ENCODE results near the gene NFRKB. TPM values are rescaled to one million over a fixed set of nuclear protein-coding genes. Genes with fewer than 3 reads are reported as not detected.
"Not testable (repeated sequence)": the region's sequence is repeated elsewhere in the genome, so short reads cannot be mapped to it uniquely, and the experiment has no call there.

NFRKB gene
- total RNA-seq, 1 donor from 2014 or later, result 13.9 TPM

DNA sequence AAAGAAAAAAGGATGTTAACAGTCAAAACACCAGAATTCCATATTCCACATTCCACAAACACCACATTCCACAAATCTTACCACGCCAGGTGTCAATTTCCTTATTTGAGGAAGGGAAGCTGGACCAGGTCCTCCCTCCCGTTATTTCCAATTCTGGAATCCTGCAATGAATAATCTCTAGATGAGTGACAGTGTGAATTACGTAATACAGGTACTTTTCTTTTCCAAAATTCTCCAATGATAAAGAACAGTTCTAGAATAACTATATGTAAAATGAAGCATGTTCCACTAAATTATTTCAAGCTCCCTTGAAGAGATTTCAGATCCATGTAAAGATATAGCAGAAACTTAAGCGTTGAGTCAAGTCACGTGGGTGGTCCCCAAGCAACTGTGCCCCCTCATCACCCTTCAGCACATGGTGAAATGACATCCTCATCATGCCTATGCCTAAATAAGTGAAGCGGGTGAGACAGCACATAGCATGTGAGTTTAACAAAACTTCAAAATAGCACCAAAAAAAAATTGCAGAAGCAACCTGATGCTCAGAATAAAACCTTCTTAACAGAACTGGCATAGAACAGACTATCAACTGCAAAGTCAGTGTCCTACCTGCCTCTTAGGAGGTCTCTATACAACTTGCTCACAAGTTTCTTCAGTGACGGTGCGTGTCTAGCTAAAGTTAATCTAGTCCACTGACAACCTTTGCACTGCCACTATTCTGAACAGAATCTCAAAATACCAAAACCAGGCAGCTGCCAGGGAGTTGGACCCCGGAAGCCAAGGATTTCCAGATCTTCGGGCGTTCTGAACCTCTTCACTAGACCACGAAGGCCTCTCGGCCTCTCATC lies 876 bp downstream of the NFRKB start:
- peak; percentile 3 to 12 for DNase-seq (ENCODE audit: low read depth in 2 of 2)

DNA sequence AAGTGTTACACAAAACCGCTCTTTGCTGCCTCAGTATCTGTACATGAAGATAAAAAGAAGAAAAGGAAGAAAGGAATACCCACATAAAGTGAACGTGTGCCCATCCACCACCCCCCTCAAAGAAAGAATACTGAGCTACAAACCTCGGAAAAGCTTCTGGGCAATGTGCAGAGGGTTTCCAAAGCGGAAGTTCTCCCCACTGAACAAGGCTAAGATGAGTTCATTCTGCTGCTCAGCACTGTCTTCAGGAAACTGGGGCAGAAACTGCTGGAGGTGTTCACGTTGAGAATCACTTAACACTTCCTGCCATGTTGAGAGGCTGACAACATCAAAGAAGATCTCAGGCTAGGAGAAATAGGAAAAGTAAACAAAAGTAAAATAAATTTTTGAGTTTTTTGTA lies 6.9 kb downstream of the NFRKB start:
- peak in 1 of 2 donors; percentile 8 for DNase-seq (ENCODE audit: low read depth in 2 of 2)

GRCh38 chr11:129885381-129885780 lies 10.0 kb downstream of the NFRKB start:
- no peak for DNase-seq (ENCODE audit: low read depth in 2 of 2)

DNA sequence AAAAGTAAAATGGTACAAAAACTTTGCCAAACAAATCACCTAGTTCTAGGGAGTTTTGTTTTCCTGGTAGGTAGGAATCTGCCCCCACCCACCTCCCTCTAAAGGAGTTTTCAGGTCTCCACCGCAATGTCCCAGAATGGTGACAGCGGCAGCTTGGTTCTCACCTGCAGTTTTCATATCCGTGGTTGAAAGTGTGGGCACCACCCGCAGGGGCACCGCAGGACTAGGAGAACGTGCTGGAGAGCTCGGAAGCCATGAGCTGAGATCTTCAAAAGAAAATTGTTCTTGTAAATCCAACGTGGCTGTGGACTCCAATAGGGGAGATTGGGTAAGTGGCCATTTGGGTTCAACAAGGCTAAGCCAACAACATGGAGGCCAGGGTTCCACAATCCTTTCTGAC lies 10.8 kb downstream of the NFRKB start:
- DNase-seq (ENCODE audit: low read depth in 2 of 2), result no peak

- peak; percentile 46 to 57 for DNase-seq (ENCODE audit: low read depth in 2 of 2)
Observed at GRCh38 chr11:129881570-129882170, 13.7 kb downstream of the NFRKB start.

DNA sequence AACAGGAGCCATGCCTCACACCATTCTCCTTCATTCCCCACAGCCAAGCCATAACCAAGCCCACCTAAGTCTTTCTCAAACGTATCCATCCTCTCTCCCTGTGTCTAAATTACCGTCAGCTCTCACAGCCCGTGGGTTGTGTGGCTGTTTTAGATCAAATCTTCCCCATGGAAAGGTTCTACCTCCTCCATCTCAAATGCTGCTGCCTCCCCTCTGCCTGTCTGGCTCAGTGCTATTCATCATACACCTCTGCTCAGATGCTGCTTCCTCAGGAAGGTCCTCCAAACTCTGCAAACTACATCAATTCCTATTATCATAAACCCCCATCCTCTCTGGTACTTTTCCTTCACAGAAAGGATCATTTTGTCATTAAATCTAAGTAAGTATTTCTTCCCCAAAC lies 15.1 kb downstream of the NFRKB start:
- no peak for DNase-seq (ENCODE audit: low read depth in 2 of 2)

DNA sequence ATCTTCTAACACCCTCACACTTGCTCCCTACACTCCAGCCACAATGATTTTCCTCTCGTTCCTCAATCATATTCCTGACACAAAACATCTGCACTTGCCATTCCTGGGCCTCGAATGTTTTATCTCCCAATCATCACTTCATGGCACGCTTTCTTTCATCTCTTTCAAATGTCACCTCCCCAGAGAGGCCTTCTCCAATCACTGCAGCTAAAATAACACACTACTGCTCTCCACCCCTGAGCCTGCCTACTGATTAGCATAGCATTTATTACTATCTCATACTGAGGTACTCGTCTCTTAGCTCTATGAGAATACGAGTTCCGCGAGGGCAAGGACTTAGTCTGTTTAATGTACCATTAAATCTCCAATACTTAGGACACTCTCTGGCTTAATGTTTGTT lies 23.5 kb downstream of the NFRKB start:
- no peak for DNase-seq (ENCODE audit: low read depth in 2 of 2)

- DNase-seq (ENCODE audit: low read depth in 2 of 2), result not testable (repeated sequence)
Observed at GRCh38 chr11:129868626-129869025, 26.8 kb downstream of the NFRKB start.

- no peak for DNase-seq (ENCODE audit: low read depth in 2 of 2)
Observed at GRCh38 chr11:129866311-129866710, 29.1 kb downstream of the NFRKB start.

- no peak for DNase-seq (ENCODE audit: low read depth in 2 of 2)
Observed at GRCh38 chr11:129865701-129866100, 29.7 kb downstream of the NFRKB start.

GRCh38 chr11:129864811-129865210 lies 30.6 kb downstream of the NFRKB start:
- no peak for DNase-seq (ENCODE audit: low read depth in 2 of 2)

DNA sequence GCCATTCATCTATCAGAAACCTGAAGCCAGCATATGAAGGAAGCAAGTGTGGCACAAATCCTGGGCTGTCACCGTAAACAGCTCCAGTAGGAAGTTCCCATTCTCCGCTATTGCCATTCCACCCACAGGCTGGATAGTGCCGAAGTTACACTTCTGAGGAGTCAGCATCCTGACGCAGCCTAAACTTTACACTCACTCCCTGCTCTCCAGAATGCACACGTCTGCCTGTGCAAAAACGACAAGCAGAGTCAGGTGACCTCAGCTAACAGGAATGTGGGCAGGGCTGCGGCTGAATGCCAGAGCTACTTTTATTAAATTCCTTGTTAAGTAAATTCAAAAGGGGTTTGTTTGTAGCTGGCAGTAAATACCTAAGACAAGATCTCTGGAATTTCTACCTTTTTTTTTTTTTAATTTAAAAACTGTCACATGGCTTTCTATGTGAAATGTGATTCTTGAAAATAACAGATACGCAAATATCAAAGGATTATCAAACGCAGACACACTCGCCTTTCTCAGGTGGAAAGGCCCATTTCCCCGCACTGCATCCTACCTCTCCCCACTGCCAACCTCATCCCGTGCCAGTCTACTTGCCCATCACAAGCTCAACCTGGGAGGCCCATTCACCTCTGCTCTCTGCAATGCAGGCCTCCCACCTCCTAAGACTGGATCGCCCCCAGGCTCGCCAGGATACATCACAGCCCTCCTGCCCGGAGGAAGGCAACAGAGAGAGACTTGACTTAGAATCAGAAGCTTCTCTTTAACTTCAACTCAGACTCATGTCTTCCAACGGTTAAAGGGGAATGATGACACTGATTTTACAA lies 33.5 kb downstream of the NFRKB start:
- DNase-seq (ENCODE audit: low read depth in 2 of 2), result peak; percentile 84 to 88

DNA sequence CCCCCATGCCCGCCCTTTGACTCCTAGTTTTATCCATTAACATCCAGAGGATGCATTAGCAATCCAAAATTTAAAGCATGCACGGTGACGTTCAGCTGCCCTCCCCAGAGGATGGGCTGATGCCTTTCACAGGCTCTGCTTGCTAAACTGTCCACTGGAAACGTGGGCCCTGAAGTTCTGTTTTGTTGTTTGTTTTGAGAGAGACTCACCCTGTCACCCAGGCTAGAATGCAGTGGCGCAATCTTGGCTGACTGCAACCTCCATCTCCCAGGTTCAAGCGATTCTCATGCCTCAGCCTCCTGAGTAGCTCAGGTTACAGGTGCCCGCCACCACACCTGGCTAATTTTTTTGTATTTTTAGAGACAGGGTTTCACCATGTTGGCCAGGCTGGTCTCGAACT lies 39.3 kb downstream of the NFRKB start:
- DNase-seq (ENCODE audit: low read depth in 2 of 2), result no peak

DNA sequence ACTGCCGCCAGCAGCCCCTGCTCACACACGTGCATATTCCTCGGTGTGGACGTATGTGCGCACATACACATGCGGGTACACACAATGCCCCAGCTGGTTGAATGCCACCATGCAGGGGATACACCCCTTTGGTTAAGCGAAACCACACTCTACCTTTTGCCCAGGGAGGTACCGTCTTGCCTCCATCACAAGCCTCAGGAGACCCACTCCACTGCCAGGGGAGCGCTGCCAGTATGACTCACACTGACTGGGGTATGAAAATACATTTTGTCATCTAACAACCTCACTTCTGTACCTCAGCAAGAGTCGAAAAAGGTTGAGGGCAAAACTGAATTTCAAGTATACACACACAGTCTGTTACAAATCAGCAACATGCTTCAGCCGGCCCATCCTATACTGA lies 40.3 kb downstream of the NFRKB start:
- no peak for DNase-seq (ENCODE audit: low read depth in 2 of 2)

DNA sequence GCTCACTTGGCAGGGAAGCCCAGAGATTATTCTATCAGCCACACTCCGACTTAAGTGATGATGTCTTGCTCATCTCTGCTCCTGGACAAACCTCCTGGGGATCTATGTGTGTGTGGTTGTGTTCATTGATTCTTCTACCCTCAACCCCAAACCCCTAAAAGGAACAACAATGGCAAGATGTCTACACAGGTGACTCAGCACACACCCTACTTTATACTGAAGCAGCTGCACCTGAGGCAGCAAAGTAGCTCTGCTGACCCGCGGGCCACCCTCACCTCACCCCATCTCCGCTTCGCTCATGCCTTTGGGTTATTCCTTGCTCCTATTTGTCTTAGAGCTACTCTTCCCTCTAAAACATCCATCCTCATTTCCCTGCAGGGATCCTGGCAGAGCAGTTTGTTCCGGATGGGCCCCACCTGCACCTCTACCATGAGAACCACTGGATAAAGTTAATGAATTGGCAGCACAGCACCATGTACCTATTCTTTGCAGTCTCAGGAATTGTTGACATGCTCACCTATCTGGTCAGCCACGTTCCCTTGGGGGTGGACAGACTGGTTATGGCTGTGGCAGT lies 41.1 kb downstream of the NFRKB start:
- DNase-seq (ENCODE audit: low read depth in 2 of 2), result no peak

DNA sequence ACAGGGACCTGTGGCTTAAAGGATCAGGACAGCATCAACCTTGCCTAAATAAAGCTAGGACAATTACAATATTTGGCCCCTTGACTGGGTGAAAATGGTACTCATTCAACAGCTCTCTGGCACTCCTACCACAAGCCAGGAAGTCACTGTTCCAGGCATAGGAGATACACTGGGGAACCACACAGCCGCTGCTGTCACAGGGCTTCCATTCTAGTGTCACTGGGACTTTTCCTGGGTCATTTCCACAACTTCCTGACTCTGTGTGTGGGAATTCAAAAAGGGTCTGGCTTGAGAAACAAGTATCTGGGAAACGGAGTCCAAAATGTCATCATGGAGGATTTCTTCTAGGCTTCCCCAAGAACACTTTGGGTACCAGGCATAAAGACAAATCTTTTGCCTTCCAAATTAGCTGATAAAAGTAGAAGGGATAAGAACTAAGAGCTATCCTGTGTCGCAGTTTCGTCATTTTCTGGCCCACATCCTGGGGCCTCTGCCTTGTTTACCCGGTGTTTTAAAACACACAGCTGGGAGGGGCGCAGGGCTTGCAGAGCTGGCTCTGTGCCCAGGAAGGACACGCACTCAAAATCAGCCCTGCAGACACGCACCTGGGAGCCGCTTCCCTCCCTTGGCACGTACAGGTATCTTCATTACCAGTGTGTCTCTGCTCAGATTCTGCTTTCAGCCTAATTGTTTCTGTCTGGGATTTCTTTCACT lies 41.7 kb downstream of the NFRKB start:
- peak; percentile 56 to 83 for DNase-seq (ENCODE audit: low read depth in 2 of 2)

GRCh38 chr11:129852125-129852740 lies 43.1 kb downstream of the NFRKB start:
- no peak for DNase-seq (ENCODE audit: low read depth in 2 of 2)

GRCh38 chr11:129849447-129850130 lies 45.8 kb downstream of the NFRKB start:
- no peak for DNase-seq (ENCODE audit: low read depth in 2 of 2)

DNA sequence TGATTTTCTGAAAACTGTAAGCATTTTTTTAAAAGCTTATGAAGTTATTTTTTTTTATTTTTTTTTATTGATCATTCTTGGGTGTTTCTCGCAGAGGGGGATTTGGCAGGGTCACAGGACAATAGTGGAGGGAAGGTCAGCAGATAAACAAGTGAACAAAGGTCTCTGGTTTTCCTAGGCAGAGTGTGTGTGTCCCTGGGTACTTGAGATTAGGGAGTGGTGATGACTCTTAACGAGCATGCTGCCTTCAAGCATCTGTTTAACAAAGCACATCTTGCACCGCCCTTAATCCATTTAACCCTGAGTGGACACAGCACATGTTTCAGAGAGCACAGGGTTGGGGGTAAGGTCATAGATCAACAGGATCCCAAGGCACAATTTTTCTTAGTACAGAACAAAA lies 48.0 kb downstream of the NFRKB start:
- DNase-seq (ENCODE audit: low read depth in 2 of 2), result not testable (repeated sequence)
